Measurements from ENCODE around the gene FKBP2. TPM values are rescaled to one million over a fixed set of nuclear protein-coding genes. Genes with fewer than 3 reads are reported as not detected.

Gene FKBP2
- total RNA-seq, 4 donors from 2014 or later = 47.7 to 70.3 (median 56.4) TPM

DNA sequence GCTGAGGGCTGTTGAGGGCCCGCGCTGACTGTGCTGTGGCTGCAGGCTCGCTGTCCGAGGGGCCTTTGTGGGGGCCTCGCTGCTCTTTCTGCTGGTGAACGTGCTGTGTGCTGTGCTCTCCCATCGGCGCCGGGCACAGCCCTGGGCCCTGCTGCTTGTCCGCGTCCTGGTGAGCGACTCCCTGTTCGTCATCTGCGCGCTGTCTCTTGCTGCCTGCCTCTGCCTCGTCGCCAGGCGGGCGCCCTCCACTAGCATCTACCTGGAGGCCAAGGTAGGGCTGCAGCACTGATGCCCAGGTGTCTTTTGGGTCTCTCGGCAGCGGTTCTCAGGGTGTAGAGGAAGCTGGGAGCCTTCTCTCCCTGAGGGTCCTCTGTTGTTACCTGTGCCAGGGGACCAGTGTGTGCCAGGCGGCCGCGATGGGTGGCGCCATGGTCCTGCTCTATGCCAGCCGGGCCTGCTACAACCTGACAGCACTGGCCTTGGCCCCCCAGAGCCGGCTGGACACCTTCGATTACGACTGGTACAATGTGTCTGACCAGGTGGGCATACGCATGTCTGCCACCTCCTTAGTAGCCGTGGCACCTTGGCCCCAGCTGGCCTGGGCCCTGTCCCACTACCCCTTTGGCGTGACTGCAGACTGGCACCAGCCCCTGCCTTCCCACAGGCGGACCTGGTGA lies 46.9 kb downstream of the FKBP2 start:
- no peak for DNase-seq (ENCODE audit: low spot score in 2 of 2)
- intact Hi-C loops (cut with DNase I; ENCODE audit: low total_unique reads) = no loop called here
- TF ChIP-seq, protein P1, sequence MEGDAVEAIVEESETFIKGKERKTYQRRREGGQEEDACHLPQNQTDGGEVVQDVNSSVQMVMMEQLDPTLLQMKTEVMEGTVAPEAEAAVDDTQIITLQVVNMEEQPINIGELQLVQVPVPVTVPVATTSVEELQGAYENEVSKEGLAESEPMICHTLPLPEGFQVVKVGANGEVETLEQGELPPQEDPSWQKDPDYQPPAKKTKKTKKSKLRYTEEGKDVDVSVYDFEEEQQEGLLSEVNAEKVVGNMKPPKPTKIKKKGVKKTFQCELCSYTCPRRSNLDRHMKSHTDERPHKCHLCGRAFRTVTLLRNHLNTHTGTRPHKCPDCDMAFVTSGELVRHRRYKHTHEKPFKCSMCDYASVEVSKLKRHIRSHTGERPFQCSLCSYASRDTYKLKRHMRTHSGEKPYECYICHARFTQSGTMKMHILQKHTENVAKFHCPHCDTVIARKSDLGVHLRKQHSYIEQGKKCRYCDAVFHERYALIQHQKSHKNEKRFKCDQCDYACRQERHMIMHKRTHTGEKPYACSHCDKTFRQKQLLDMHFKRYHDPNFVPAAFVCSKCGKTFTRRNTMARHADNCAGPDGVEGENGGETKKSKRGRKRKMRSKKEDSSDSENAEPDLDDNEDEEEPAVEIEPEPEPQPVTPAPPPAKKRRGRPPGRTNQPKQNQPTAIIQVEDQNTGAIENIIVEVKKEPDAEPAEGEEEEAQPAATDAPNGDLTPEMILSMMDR (IDR thresholded peaks at IDR 0.05) = no peak
- no peak for TF ChIP-seq POLR2A (IDR thresholded peaks at IDR 0.05)
- H3K4me3 ChIP-seq (ENCODE audit: low read depth, poor library complexity, severe bottlenecking) = no peak overlapping the region
- 93 to 95% methylated on average over 26 to 31 of the region's 33 CpGs for WGBS, 2 donors

DNA sequence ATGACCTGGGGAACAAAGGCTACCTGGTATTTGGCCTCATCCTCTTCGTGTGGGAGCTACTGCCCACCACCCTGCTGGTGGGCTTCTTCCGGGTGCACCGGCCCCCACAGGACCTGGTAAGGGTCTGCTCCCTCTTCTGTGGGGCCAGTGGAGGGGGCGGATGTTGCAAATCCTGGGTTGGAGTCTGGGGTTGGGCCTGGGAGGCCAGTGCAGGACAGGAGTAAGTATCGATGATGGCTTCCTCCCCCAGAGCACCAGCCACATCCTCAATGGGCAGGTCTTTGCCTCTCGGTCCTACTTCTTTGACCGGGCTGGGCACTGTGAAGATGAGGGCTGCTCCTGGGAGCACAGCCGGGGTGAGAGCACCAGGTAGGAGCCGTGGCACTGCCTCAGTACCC lies 47.5 kb downstream of the FKBP2 start:
- TF ChIP-seq POLR2A (IDR thresholded peaks at IDR 0.05) = no peak
- TF ChIP-seq, protein P1 (IDR thresholded peaks at IDR 0.05) = no peak
- 92 to 94% methylated on average over 9 of the region's 9 CpGs for WGBS, 2 donors
- intact Hi-C loops (cut with DNase I; ENCODE audit: low total_unique reads) = no loop called here
- no peak overlapping the region for H3K4me3 ChIP-seq (ENCODE audit: low read depth, poor library complexity, severe bottlenecking)
- no peak for DNase-seq (ENCODE audit: low spot score in 2 of 2)

DNA sequence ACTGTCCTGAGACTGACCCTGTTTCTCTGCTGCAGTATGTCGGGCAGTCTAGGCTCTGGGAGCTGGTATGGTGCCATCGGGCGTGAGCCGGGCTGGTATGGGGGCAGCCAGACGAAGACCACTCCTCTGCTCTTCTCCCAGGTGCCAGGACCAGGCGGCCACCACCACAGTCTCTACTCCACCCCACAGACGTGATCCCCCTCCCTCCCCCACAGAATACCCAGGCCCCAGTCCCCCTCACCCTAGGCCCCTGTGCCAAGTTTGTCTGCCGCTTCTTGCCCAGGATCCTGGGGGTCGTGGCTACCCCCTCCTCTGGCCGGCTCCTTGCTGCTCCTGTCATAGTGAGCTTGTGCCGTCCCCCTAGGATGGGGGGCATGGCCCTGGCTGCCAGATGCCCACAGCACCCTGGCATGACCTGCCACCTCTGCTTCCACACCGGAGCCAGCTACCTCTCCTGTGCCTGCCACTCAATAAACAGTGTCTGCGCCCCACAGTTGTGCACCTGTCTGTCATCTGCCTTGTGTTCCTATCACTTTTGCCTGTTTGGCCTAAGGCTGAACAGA lies 48.2 kb downstream of the FKBP2 start:
- intact Hi-C loops (cut with DNase I; ENCODE audit: low total_unique reads) = no loop called here
- TF ChIP-seq, protein P1 (IDR thresholded peaks at IDR 0.05) = no peak
- no peak for TF ChIP-seq POLR2A (IDR thresholded peaks at IDR 0.05)

DNA sequence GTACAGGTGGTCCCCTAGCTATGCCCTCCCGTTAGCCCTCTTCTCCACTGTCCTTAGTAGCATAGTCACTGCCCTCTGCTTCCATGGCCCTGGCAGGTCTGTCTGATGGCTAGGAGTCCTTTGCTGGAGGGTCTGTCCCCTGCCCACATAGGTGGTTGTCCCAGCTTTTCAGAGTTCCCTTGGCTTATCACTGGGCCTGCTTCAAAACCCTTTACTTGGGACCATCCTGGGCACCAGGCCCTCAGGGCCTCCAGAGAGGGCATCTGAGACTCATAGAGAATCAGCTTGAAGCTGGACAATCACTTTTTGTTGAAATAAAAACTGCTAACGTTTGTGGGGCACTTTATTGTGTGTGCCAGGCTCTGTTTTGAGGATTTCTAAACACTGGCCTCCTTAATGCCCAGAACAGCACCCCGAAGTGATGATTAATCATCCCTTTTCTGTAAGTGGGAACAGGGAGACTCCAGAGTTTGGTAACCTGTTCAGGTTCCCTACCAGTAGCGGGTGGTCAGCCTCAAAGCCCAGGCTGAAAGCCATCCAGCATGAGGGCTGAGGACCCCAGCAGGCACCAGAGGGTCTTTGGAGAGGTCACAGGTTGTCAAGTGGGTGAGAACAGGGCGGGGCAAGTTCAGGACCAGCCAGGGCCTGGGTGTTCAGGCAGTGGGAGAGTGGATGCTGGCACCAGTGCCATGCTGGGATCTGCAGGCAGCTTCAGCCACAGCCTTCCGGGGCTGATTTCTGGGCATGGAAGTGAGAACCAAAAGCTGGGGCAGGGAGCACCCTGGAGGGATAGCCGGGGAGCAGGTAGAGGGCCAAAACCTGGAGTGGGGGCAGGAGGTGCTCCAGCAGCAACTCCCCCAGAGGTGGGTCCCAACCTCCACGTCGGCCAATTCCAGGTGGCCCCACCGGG lies 49.7 kb downstream of the FKBP2 start:
- H3K4me3 ChIP-seq (ENCODE audit: low read depth, poor library complexity, severe bottlenecking) = no peak overlapping the region
- no peak for DNase-seq (ENCODE audit: low spot score in 2 of 2)
- intact Hi-C loops (cut with DNase I; ENCODE audit: low total_unique reads) = no loop called here
- WGBS, 2 donors = 51 to 58% methylated on average over 9 to 10 of the region's 10 CpGs
- no peak for TF ChIP-seq POLR2A (IDR thresholded peaks at IDR 0.05)
- TF ChIP-seq, protein P1 (IDR thresholded peaks at IDR 0.05) = no peak

More for the DNA sequence above, 48.2 kb downstream of the FKBP2 start:
- 89 to 90% methylated on average over 13 of the region's 13 CpGs for WGBS, 2 donors
- H3K4me3 ChIP-seq (ENCODE audit: low read depth, poor library complexity, severe bottlenecking) = no peak overlapping the region
- DNase-seq (ENCODE audit: low spot score in 2 of 2) = no peak

DNA sequence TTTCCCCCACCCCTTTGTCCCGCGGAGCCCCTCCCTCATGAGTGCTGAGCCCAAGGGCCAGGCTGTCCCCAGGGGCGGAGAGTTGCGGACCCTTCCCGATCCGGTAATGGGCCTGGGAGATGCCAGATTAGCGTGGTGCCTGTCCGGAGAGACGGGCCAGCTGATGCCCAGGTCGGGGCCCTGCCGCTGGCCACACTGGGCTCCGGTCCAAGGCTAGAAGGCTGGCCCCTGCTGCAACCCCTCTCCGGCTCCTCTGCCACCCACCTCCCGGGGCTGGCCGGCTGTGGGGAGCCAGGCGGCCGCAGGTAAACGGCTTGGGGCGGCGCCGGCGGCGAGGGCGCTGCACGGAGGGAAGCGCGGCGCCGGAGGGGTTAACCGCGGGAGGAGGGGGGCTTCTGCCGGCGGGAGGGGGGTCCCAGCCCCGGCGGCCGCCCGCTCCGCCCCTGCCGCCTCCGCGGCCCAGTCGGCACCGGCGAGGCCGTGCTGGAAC lies 50.4 kb downstream of the FKBP2 start, which contains the start of gene KCNK4:
TSS of gene KCNK4 (plus strand) at position 41 of the 490 bp plus-strand sequence. CDS start 1,717 bp downstream, outside the sequence.
- no peak within 1 kb of the TSS for H3K4me3 ChIP-seq (ENCODE audit: low read depth, poor library complexity, severe bottlenecking)
- WGBS, 2 donors = 16% methylated on average over 16 of the region's 45 CpGs; no CpG with 5 or more reads in 1 of the 2 donors
- intact Hi-C loops (cut with DNase I; ENCODE audit: low total_unique reads) = no loop called here
- no peak for TF ChIP-seq POLR2A (IDR thresholded peaks at IDR 0.05)
- TF ChIP-seq, protein P1 (IDR thresholded peaks at IDR 0.05) = no peak
- DNase-seq (ENCODE audit: low spot score in 2 of 2) = no peak
